Omental fat pad (tissue), 4 donors: ENCODE results near the gene PGAM4. TPM values are rescaled to one million over a fixed set of nuclear protein-coding genes. Genes with fewer than 3 reads are reported as not detected.
"Not testable (repeated sequence)": the region's sequence is repeated elsewhere in the genome, so short reads cannot be mapped to it uniquely, and the experiment has no call there.

Source experiments
- ATAC-seq: fragments of 150-250 bp; one replicate; pipeline ENCODE4 v1.9.1; 2016; ENCODE audit warnings: mild to moderate bottlenecking, moderate library complexity; ENCODE audit not compliant: low FRiP score
- DNase-seq: peaks from one replicate; pipeline ENCODE4 v3.0.0-alpha.2; 2019; ENCODE audit warnings: low spot score
- CTCF ChIP-seq, 3 donors: fragments of 450-650 bp; IDR thresholded peaks; one replicate each; pipeline ENCODE4 v1.5.1; 2016 to 2017; ENCODE audit warnings: antibody characterized with exemption in 3 of 3, mild to moderate bottlenecking in 3 of 3, moderate library complexity in 2 of 3
- total RNA-seq, 4 donors: library from RNA; depleted of rRNA; stranded (reverse); fragments of >200 nt; gene quantifications; one replicate each; pipeline ENCODE4 v1.1.0, GENCODE V29; 2016

The PGAM4 gene
- total RNA-seq, 4 donors from 2014 or later, result not detected

- ATAC-seq, result no peak
Measured at GRCh38 chrX:77949840-77950239, 19.6 kb downstream of the PGAM4 start.

GRCh38 chrX:77946571-77946970, 22.9 kb downstream of the PGAM4 start:
- DNase-seq (no peak), ATAC-seq (no peak)
- TF ChIP-seq CTCF (IDR thresholded peaks at IDR 0.05), result no peak

More at GRCh38 chrX:77949840-77950239, 19.6 kb downstream of the PGAM4 start:
- no peak for DNase-seq
- TF ChIP-seq CTCF (IDR thresholded peaks at IDR 0.05), result no peak

- no peak for DNase-seq
- no peak for TF ChIP-seq CTCF (IDR thresholded peaks at IDR 0.05)
- ATAC-seq, result no peak
Measured at GRCh38 chrX:77945910-77946545, 23.4 kb downstream of the PGAM4 start.

GRCh38 chrX:77945031-77945430, 24.4 kb downstream of the PGAM4 start:
- DNase-seq, ATAC-seq: not testable (repeated sequence)

GRCh38 chrX:77938083-77938680, 31.3 kb downstream of the PGAM4 start:
- TF ChIP-seq CTCF (IDR thresholded peaks at IDR 0.05), result no peak
- DNase-seq, result no peak
- ATAC-seq, result no peak

- no peak for TF ChIP-seq CTCF (IDR thresholded peaks at IDR 0.05)
- DNase-seq (no peak), ATAC-seq (no peak)
Measured at GRCh38 chrX:77937291-77937690, 32.1 kb downstream of the PGAM4 start.

GRCh38 chrX:77936299-77936698, 33.1 kb downstream of the PGAM4 start:
- ATAC-seq (no peak), DNase-seq (no peak)
- TF ChIP-seq CTCF (IDR thresholded peaks at IDR 0.05), result no peak
